H1 (cell line): ENCODE measurements around the gene AK8. TPM values are rescaled to one million over a fixed set of nuclear protein-coding genes. Genes with fewer than 3 reads are reported as not detected.

Source experiments
- CTCF ChIA-PET: fragments of 300-600 bp; sonication (Branson Sonifier 250); formaldehyde crosslinking; loops from one replicate; lab custom pipeline; 2021; ENCODE audit not compliant: partially characterized antibody; lab: Charles Lee
- POLR2A ChIA-PET: fragments of 300-600 bp; sonication (Branson Sonifier 250); formaldehyde crosslinking; loops from one replicate; lab custom pipeline; 2021; ENCODE audit warnings: inconsistent platforms; ENCODE audit not compliant: partially characterized antibody; lab: Charles Lee
- DNase-seq, 2 experiments: peaks; one replicate each; pipeline versions ENCODE4 v3.0.0 to v3.0.0-alpha.2; 2010 to 2022; ENCODE audit warnings: low spot score in 2 of 2, low read depth in 1 of 2, mixed read lengths in 1 of 2
- FAIRE-seq: peaks from 2 replicates; lab custom pipeline; 2011; peaks lifted over from hg19 to GRCh38; lab: Jason Lieb, UNC
- H2AFZ ChIP-seq: 2 replicates; pipeline ENCODE4 v1.8.1; 2012; ENCODE audit warnings: low read length, inconsistent platforms
- H2AK5ac ChIP-seq: 2 replicates; pipeline ENCODE4 v1.6.1; 2013; ENCODE audit warnings: low read depth, low read length
- H2BK120ac ChIP-seq: replicated peaks from 2 replicates; pipeline ENCODE3; 2013; ENCODE audit warnings: low read depth, low read length, inconsistent platforms
- H2BK12ac ChIP-seq: 2 replicates; pipeline ENCODE4 v1.6.1; 2013; ENCODE audit warnings: low read depth, low read length
- H2BK15ac ChIP-seq: 2 replicates; pipeline ENCODE4 v1.6.1; 2013; ENCODE audit warnings: low read length
- H2BK20ac ChIP-seq: 2 replicates; pipeline ENCODE4 v1.6.1; 2013; ENCODE audit warnings: low read length
- H2BK5ac ChIP-seq: 2 replicates; pipeline ENCODE4 v1.6.1; 2013; ENCODE audit warnings: low read depth, low read length
- H3K14ac ChIP-seq: 2 replicates; pipeline ENCODE4 v1.6.1; 2013; ENCODE audit warnings: inconsistent platforms; ENCODE audit not compliant: insufficient read length
- H3K18ac ChIP-seq: 2 replicates; pipeline ENCODE4 v1.6.1; 2013; ENCODE audit warnings: low read length; ENCODE audit errors: extremely low read depth
- H3K23ac ChIP-seq: 2 replicates; pipeline ENCODE4 v1.6.1; 2013; ENCODE audit warnings: inconsistent platforms; ENCODE audit not compliant: insufficient read length
- H3K23me2 ChIP-seq: 2 replicates; pipeline ENCODE4 v1.6.1; 2013; ENCODE audit warnings: low read depth, low read length
- H3K27ac ChIP-seq: 2 replicates; pipeline ENCODE4 v1.6.1; 2011; ENCODE audit warnings: low read depth, low read length, inconsistent platforms
- H3K27me3 ChIP-seq, 4 experiments: replicated peaks in 1 of 4; 1 replicate in 1 of 4; 2 replicates in 3 of 4; pipeline versions ENCODE4 v1.6.1 to v1.8.1; 2011 to 2013; ENCODE audit warnings: low read length in 3 of 4, mild to moderate bottlenecking in 3 of 4, inconsistent platforms in 2 of 4, mixed read lengths in 2 of 4, moderate library complexity in 1 of 4; ENCODE audit not compliant: control insufficient read depth in 3 of 4, insufficient read depth in 3 of 4; ENCODE audit errors: extremely low read depth in 1 of 4
- H3K36me3 ChIP-seq, 4 experiments: 2 replicates each; pipeline versions ENCODE4 v1.6.1 to v1.8.1; 2011 to 2013; ENCODE audit warnings: mild to moderate bottlenecking in 4 of 4, low read length in 3 of 4, moderate library complexity in 2 of 4, control low read depth in 1 of 4, inconsistent platforms in 1 of 4; ENCODE audit not compliant: insufficient read depth in 4 of 4, control insufficient read depth in 2 of 4
- H3K4ac ChIP-seq: replicated peaks from 2 replicates; pipeline ENCODE3; 2013; ENCODE audit warnings: low read length, low read depth, mixed read lengths, inconsistent platforms; ENCODE audit not compliant: insufficient read length
- H3K4me1 ChIP-seq, 4 experiments: replicated peaks in 1 of 4; 1 replicate in 1 of 4; 2 replicates in 3 of 4; pipeline versions ENCODE4 v1.6.1 to v1.8.1; 2011 to 2013; ENCODE audit warnings: low read length in 3 of 4, inconsistent platforms in 2 of 4, mixed read lengths in 1 of 4; ENCODE audit not compliant: insufficient read depth in 4 of 4, control insufficient read depth in 3 of 4
- H3K4me2 ChIP-seq, 2 experiments: 2 replicates each; pipeline versions ENCODE4 v1.6.1 to v1.8.1; 2011 to 2013; ENCODE audit warnings: low read depth in 2 of 2, low read length in 2 of 2, control low read depth in 1 of 2, inconsistent platforms in 1 of 2, mild to moderate bottlenecking in 1 of 2; ENCODE audit not compliant: insufficient read depth in 1 of 2
- H3K4me3 ChIP-seq, 4 experiments: fragments of 200-600, 300-600 bp in 1 of 4; sonication (generic), shearing (Covaris generic), sonication (Bioruptor Twin) in 1 of 4; 2 replicates each; pipeline versions ENCODE4 v1.5.1 to v1.8.1; 2011 to 2016; ENCODE audit warnings: low read length in 4 of 4, low read depth in 3 of 4, control low read depth in 2 of 4, inconsistent platforms in 2 of 4, mild to moderate bottlenecking in 2 of 4, mixed read lengths in 1 of 4, moderate library complexity in 1 of 4; ENCODE audit not compliant: insufficient read depth in 2 of 4; ENCODE audit errors: extremely low read depth in 1 of 4
- H3K56ac ChIP-seq: replicated peaks from 2 replicates; pipeline ENCODE3; 2013; ENCODE audit warnings: low read depth, mild to moderate bottlenecking, mixed read lengths, low read length, inconsistent platforms; ENCODE audit not compliant: insufficient read length
- H3K79me1 ChIP-seq: 2 replicates; pipeline ENCODE4 v1.6.1; 2013; ENCODE audit warnings: low read depth, low read length, control low read depth
- H3K79me2 ChIP-seq, 2 experiments: 2 replicates each; pipeline versions ENCODE4 v1.6.1 to v1.8.1; 2012 to 2013; ENCODE audit warnings: low read length in 2 of 2, mild to moderate bottlenecking in 2 of 2, inconsistent platforms in 1 of 2; ENCODE audit not compliant: insufficient read depth in 2 of 2, control insufficient read depth in 1 of 2
- H3K9ac ChIP-seq, 4 experiments: replicated peaks in 1 of 4; 1 replicate in 1 of 4; 2 replicates in 3 of 4; pipeline versions ENCODE4 v1.6.1 to v1.8.1; 2011 to 2013; ENCODE audit warnings: low read depth in 3 of 4, low read length in 3 of 4, control low read depth in 2 of 4, mild to moderate bottlenecking in 2 of 4, moderate library complexity in 2 of 4, inconsistent platforms in 1 of 4; ENCODE audit errors: extremely low read depth in 1 of 4
- H3K9me3 ChIP-seq, 2 experiments: 2 replicates each; pipeline versions ENCODE4 v1.6.1 to v1.8.1; 2012 to 2013; ENCODE audit warnings: mild to moderate bottlenecking in 2 of 2, moderate library complexity in 2 of 2, control low read depth in 1 of 2, inconsistent platforms in 1 of 2, low read depth in 1 of 2, low read length in 1 of 2, mixed read lengths in 1 of 2; ENCODE audit not compliant: insufficient read depth in 2 of 2
- H4K20me1 ChIP-seq, 2 experiments: replicated peaks in 1 of 2; 2 replicates each; pipeline versions ENCODE3 to v1.8.1; 2011 to 2013; ENCODE audit warnings: inconsistent platforms in 2 of 2, low read length in 2 of 2, mild to moderate bottlenecking in 1 of 2; ENCODE audit not compliant: insufficient read depth in 2 of 2, control insufficient read depth in 1 of 2
- H4K5ac ChIP-seq: 2 replicates; pipeline ENCODE4 v1.6.1; 2013; ENCODE audit warnings: low read length, low read depth, mixed read lengths, inconsistent platforms; ENCODE audit not compliant: insufficient read length
- H4K8ac ChIP-seq: 2 replicates; pipeline ENCODE4 v1.8.0; 2013; ENCODE audit warnings: mild to moderate bottlenecking, moderate library complexity, low read length, inconsistent platforms; ENCODE audit not compliant: insufficient read depth; ENCODE audit errors: extremely low read depth
- H4K91ac ChIP-seq: replicated peaks from 2 replicates; pipeline ENCODE3; 2013; ENCODE audit warnings: low read length, mixed read lengths, inconsistent platforms; ENCODE audit not compliant: insufficient read length
- WGBS, 2 experiments: shearing (Covaris generic) in 1 of 2; methylation state at CpG; one replicate each; pipeline versions ENCODE4 v1.1.6 to v1.1.7; 2013 to 2015; ENCODE audit warnings: low lambda C conversion rate in 2 of 2, mixed read lengths in 2 of 2, inconsistent platforms in 1 of 2, low coverage in 1 of 2, missing lambda C conversion rate in 1 of 2; ENCODE audit not compliant: insufficient replicate concordance in 2 of 2, insufficient coverage in 1 of 2, insufficient read length in 1 of 2; ENCODE audit errors: extremely low coverage in 1 of 2, missing lambda C conversion rate in 1 of 2; 5-methylcytosine and 5-hydroxymethylcytosine counted together
- polyA plus RNA-seq, 7 experiments: library from polyadenylated mRNA; depleted of rRNA in 3 of 7; stranded (reverse) in 5 of 7; unstranded in 2 of 7; fragments of >200 nt in 5 of 7; fragments of 200-250 nt in 2 of 7; gene quantifications; 1 replicate in 5 of 7; 2 replicates in 1 of 7; 4 replicates in 1 of 7; pipeline versions ENCODE4 v1.2.1 to v1.2.3, GENCODE V29; 2011 to 2013; ENCODE audit warnings: missing spikeins in 2 of 7, mixed read lengths in 2 of 7
- total RNA-seq: library from RNA; stranded (reverse); fragmentation: NEBNext Ultra II Directional; extraction: Animal tissue kit (Norgen Biotek cat#: 25700); gene quantifications from 2 replicates; pipeline ENCODE4 v1.2.1, GENCODE V29; 2021

Gene AK8
- total and polyA plus RNA-seq, 2 of the 8 experiments (the other 6 are each of a cell fraction or from before 2014, with no cell fraction given) = 0.35 to 0.48 TPM

- Histone ChIP-seq H3K23ac (no peak overlapping the region), H2AFZ (no peak overlapping the region), H3K4me2 (no peak overlapping the region), H4K20me1 (peaks cover 0 to 1% of the 10 kb centered on the region in 2 experiments), H3K9me3 (no peaks in the 10 kb centered on the region), H4K5ac (no peak overlapping the region), H3K56ac (no peak overlapping the region), H2AK5ac (no peak overlapping the region), H3K14ac (no peak overlapping the region), H3K4ac (no peak overlapping the region), H2BK20ac (no peak overlapping the region), H2BK120ac (no peak overlapping the region), H2BK5ac (no peak overlapping the region), H3K4me3 (no peak overlapping the region), H3K79me2 (no peaks in the 10 kb centered on the region), H3K9ac (no peak overlapping the region), H3K27me3 (no peaks in the 10 kb centered on the region), H3K79me1 (no peaks in the 10 kb centered on the region), H3K36me3 (no peaks in the 10 kb centered on the region), H3K27ac (no peak overlapping the region), H2BK15ac (no peak overlapping the region), H4K8ac (no peak overlapping the region), H3K4me1 (no peaks in the 10 kb centered on the region; a peak in 1 of 7 replicates), H2BK12ac (0 out of 2 replicates have a peak overlapping the region, but pooled peaks have one; percentile 27), H3K18ac (no peak overlapping the region), H4K91ac (no peak overlapping the region), H3K23me2 (no peaks in the 10 kb centered on the region)
- FAIRE-seq (no peak), DNase-seq (no peak)
- 95% methylated on average over 16 of the region's 16 CpGs; no CpG with 5 or more reads in 1 of the 2 experiments for WGBS, 2 experiments
- ChIA-PET CTCF (interaction anchor here (0.6 to 1.1 kb wide), 2 partner anchors 9 to 148 kb away, joined by 3 read pairs; no protein-coding TSS in a partner anchor), POLR2A (no interaction called here)
These were observed 155.5 kb downstream of the AK8 start for GRCh38 chr9:132722564-132723065.
